GM18498 (cell line): ENCODE results near the gene POU5F2.

ENCODE experiments used
- ATAC-seq: cut with Tn5 transposase; IDR thresholded peaks from one replicate; pipeline ENCODE4 v1.9.1; 2021; ENCODE audit warnings: mild to moderate bottlenecking, moderate library complexity; ENCODE audit not compliant: unreplicated experiment

Gene POU5F2, protein sequence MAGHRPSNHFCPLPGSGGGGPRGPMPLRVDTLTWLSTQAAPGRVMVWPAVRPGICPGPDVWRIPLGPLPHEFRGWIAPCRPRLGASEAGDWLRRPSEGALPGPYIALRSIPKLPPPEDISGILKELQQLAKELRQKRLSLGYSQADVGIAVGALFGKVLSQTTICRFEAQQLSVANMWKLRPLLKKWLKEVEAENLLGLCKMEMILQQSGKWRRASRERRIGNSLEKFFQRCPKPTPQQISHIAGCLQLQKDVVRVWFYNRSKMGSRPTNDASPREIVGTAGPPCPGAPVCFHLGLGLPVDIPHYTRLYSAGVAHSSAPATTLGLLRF

DNA sequence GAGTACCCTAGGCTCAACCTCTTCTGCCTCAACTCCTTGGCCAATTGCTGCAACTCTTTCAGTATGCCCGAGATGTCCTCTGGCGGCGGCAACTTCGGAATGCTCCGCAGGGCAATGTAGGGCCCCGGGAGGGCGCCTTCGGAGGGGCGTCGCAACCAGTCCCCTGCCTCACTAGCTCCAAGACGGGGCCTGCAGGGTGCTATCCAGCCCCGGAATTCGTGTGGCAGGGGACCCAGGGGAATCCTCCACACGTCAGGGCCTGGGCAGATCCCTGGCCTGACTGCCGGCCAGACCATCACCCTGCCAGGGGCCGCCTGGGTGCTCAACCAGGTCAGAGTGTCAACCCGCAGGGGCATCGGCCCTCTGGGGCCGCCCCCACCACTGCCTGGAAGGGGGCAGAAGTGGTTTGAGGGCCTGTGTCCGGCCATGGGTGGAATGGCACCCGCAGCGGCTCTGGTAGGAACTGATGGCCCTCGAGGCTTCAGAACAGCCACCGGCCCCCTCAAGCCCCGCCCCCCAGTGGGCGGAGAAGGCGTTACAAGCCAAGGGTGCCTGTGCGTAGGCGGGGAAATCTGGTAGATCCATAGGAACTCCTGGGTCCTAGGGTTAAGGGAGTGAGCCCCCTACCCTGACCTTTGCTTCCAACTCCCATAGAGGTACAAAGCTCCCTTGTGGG lies at the start of gene POU5F2:
POU5F2 (minus strand) TSS at position 465 of the 676 bp plus-strand sequence; CDS start at position 428, 37 bp downstream.
- ATAC-seq, result no peak

DNA sequence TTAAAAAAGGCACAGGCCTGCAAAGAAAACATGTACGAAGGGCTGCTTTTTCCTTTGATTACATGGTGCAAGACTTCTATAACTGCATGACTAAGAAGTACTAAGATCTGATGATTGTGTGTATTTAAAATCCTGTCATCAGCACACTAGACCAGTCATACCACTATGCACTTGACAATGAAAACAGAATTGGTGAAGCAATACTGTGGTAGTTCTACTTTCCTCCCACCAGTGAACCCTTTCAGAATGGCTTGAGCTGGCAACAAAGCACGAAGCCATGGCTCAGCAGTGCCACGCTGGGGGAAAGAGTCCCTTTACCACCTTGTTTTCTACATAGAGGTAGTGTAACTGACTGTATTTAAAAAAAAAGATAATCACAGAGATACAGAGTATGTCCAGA lies 49.0 kb upstream of the POU5F2 start:
- no peak for ATAC-seq

DNA sequence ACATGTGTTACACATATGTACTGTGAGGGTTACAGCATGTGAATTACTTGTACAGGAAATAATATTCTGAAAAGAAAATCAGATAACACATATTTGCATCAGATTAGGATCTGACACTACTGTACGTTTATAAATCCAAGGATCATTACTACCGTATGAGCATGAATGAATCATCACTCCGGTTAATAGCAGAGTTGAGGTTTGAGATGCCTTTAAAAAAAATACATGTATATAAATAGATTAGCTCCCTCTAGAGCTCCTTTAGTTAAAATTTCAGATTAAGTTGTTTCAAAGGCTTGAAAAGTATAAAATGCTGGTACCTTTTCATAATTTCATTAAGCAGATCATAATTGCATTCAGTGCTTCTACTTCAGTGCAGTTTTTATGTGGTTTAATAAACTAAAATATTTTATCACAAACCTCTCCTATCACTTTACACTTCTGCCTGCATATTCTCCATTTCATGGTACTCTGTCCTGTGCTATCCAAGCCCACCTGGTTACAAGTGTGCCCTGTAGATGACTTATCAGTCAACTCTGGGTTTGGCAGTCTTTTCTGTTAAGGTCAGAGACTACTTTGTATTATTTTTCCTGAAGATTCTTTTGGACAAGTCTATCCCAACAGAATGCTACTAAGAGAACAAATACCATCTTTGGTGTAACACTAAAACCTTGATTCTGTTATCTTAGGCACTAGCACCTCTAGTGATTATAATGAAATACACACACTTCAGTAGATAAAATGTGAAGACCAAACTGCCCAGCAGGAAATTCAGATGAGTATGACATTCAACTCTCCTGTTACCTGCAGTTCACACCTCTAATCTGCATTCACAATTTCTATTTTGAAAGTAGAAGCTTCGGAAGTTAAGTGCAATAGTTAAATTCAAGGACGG lies 48.0 kb upstream of the POU5F2 start:
- ATAC-seq, result no peak

DNA sequence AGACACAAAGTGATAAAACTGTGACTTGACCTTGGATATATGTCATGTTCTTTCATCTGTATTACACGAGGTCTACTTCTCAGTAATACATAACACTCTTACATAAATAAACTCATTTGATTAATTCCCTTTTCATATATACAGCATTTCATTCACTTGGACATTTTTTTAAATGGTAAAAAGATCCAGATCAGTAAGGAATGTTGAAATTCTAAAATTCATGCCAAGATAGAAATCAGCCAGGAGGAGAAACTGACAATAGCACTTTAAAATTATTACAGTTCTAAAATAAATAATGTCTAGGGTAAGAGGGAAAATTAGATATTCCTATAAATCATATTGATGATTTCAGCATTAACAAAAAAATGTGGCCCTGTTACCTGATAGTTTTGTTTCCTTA lies 46.2 kb upstream of the POU5F2 start:
- no peak for ATAC-seq

DNA sequence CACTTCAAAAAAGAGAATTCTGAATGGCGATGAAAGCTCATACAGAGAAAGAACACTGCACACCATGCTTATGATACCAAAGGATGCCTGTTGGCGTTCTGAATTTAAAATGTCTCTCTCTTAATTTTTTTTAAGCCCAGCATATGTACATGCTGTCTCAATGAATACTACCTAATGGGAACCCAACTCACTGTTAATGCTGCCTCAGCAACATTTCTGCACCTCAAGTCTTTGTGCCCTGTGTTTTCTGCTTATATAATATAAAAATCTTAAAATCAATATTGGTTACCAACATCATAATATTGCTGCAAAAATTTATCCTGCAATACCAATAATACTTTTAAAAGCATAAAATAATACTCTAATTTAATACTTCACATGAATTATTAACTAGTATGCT lies 44.1 kb upstream of the POU5F2 start:
- no peak for ATAC-seq

DNA sequence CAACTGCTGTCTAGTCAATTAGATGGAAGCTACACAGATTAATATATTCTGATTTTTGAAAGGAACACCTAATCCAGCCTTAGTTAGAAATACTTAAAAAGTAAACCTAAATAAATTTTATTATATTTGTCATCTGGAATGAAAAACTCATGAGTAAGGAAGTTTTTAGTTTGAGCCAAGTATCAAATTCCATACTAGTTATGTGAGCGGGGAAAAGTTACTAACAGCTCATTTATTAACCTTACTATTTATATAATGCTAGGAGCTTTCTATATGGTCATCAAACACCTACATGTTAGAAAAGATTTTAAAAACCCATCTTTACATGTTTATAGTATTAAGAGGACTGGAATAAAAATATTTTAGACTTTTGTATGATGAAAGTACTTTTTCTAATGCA lies 41.6 kb upstream of the POU5F2 start:
- ATAC-seq, result no peak

DNA sequence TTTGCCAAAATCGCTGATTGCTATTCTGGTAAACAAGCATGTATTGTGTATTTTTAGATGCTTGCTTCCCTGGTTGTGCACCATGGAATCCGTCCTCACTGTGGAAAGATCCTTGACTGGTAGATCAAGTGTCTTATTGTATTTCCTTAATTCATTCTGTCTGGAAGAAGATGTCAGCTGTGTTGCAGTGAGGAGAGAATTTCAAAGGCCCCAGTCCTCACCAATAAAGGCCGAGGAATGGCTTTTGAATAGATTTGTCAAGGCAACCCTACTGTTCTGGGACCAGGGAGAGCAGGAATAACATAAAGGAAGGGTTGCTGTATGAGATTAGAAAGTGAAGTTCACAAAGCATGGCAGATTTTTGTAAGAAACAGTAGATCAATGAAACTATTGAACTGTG lies 36.2 kb upstream of the POU5F2 start:
- no peak for ATAC-seq

DNA sequence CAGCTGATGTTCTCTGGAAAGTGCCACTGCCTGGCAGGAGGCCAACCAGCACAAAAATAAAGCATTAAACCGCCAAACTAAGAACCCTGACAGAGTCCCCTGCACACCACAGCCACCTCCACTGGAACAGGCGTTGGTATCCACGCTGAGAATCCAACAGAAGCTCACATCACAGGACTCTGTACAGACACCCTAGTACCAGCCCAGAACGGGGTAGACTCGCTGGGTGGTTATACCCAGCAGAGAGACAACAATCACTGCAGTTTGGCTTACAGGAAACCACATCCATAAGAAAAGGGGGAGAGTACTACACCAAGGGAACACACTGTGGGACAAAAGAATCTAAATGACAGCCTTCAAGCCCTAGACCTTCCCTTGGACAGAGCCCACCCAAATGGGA lies 15.0 kb upstream of the POU5F2 start:
- no peak for ATAC-seq

DNA sequence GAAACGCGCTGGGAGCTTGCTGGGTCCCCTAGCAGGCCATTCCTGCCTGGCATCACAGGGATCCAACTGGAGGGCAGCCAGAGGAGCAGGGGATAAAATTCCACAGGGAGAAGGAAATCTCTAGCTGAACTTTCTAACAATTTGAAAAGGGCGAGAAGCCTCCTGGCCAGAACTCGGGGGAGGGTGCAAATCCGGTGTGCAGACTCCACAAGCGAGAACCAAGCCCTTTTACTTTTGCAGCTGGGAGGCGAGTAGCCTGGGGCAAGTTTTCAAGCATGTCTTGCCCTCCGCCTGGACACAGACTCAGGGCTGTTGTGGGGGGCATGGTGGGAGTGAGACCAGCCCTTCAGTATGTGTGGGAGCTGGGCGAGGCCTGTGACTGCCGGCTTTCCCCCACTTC lies 14.3 kb upstream of the POU5F2 start:
- no peak for ATAC-seq

DNA sequence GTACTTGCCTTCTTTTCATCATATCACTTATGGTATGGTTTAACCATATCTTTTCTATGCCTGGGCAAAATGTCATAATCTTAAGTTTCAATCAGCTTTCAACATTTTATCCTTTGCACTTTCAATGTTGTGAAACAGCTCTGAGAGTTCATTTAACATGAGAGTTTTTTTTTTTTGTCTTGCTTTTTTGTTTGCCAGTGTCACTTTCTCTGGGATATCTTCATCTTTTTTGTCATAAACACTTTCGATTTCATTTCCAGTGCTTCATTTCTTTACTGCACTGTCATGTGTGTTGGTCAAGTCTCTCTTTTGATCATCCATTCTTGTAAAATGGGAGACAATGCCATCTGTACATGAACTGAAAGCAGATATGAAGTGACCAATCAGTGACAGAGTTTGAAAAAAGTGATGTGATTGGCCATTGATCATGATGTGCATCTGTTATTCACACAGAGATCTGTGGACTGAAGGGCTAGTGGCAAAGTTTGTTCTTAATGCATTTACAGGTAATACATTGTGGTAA lies 7.5 kb upstream of the POU5F2 start:
- ATAC-seq, result no peak

DNA sequence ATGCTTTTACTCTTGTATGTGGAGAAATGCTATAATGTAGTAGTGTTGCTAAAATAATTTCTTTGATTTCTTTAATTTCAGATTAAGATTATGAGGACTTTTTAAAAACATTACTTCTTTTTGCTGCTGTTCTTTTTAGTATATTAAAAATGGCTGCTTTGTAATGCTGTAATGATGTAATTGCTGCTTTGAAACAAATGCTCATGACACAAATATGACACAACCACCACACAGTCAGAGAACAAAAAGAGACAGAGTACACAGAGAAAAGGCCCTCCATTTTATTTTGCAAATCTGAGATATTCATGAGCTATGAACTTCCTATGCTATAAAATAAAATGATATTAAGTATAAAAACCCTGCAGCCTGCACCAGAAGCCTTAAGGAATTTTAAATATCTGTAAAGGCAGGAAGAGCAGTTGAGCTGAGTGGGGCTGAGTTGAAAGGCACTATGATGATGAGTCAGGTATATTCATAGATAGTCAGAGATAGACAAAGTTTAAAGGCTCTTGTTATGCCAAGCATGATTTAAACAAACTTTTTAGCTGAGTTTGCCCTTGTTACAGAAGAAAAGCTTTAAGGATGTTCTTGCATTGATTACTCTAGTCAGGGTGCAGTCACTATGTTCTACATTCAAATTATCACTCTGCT lies 5.1 kb upstream of the POU5F2 start:
- ATAC-seq, result no peak

DNA sequence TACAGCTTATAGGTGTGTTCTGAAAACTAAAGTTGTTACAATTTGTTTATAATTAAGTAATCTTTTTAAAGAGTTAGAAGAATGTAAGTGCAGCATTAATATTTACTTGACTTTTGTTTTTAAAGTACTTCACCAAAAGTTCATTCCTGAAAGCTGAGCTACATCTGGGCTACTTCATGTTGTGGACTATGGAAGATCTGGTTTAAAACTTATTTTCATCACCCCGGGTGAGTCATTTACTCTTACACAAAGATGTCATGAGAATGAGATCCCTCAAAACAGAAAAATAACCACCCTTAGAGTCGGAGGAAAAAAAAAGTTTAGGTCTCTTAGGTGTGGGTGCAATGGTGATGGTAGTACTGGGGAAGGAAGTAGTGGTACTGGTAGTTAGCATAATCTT lies 5.1 kb downstream of the POU5F2 start:
- ATAC-seq, result no peak

DNA sequence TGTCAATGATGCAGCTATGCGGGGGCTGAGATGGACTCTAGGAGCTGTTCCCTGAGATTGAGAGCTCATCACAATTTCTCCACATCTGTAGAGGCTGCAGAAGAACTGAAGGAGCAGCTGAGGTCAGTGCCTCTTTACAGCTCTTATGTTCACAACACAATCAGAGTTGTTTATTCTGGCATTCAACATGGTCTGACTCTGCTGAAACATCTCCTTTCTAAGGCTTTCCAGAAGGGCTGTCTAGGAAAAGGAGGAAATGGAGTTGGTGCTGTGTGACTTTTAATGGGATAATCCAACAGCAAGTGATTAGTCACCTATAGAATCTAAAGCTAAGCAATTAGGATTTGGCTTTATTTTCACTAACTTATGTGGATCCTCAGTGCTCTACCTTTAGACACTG lies 6.0 kb downstream of the POU5F2 start:
- ATAC-seq, result no peak

DNA sequence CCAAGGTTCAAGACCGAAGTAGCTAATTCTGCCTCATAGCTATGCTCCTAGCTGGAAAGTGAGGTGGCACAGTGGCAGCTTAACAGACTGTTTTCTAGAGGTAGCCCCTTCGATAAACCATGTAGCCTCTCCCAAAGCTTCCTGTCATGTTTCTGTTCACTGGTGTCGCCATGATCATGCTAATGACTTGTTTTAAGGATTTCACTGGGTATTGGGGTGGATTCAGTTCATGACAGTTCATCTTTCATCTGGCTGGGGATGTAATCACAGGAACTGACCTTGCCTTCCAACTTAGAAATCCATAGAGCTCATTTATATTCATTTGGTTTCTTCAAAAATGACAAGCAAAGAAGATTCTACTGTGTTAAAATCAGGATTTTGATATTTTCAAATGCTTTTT lies 9.4 kb downstream of the POU5F2 start:
- ATAC-seq, result no peak

DNA sequence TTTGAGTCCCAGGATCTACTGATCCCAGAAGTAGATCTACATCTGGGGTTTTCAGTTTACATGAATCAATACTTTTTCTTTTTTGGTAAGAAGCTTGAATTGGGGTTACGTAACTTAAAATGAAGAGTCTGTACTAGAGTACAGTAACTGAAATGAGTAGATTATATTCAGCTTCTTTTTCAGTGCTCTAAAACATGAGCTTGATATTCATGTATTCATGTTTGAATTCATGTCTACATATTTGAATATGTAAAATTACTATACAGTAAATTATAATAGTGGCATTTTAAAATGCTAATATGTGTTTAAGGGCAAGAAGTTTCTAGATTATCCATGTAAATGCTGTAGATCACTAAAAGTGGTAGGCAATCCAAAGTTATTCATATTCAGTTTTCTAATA lies 14.8 kb downstream of the POU5F2 start:
- no peak for ATAC-seq

DNA sequence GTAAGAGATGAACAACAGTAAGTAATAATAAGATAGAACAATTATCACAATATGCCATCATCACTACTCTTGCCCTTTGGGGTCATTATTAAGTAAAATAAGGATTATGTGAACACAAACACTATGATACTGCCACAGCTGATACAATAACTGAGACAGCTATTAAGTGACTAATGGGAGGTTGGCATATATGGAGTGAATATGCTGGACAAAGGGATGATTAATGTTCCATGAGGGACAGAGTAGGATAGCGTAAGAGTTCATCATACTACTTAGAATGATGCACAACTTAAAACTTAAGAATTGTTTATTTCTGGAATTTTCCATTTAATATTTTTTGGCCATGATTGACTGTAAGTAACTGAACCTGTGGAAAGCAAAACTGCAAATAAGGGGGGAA lies 16.6 kb downstream of the POU5F2 start:
- no peak for ATAC-seq

DNA sequence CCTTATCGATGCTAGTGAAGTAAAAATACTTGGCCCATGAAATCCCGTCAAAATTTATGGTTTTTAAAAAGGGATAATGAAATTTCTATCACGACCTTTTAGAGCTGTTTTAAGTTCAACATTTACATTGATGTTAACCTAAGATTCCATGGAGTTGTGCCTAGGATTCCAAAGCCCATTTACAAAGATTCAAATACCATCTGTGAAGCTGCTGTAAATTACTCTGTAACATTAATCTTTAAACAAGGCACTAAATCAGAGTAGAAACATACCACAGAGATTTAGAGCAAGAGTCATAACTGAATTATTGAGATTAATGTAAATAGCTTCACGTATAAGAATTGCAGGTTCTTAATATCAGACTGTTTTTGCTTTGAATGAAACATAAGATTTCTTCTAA lies 17.7 kb downstream of the POU5F2 start:
- ATAC-seq, result no peak

DNA sequence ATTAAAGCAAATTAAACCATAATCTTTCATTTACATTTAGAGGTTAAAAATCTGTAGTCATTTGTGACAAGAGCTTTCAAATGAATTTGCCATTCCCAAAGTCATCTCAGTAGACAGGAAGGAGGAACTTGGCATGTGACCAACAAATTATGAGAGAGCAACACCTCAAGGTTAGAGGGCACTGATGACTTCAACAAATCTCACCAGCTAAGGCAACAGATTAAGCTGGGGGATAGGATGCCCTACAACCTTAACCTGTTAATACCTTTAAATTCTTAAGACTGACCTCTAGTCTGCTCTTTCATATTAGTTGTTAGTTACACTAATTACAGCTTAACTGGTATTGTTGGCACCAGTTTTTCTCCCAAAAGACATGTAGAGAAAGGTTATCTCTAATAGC lies 18.4 kb downstream of the POU5F2 start:
- no peak for ATAC-seq

DNA sequence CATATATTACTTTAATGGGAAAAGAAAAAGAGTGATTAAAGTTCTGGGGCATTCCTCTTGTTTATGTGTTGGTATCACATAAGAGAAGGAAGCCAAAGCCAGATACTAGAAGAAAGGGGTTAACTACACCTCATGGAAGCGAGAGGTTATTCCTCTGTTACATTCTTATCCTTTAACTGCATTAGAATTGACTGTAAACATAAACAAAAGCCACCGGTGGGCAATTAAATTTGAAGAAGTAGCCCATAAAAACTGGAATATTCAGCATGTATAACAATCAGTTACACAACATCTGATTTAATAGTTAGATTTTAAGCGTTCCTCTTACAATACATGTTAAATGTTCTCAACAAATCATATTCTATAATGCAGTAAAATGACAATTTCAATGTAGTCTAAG lies 18.8 kb downstream of the POU5F2 start:
- no peak for ATAC-seq

DNA sequence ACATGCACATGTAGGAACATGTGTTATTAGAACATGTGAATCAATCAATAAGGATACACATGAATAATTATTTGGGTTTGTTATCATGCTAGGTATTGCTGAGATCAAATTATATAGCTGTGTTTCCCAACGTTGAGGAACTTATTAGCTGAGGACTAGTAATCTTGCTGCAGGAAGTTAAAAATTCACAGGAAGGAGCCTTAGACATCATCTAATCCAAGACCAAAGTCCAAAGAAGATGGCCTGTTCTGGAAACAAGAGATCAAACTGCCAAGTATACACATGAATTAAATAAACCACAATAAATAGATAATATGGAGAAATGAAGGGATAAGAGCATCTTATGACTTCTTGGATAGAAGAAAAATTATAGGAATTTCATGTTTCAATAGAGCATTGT lies 19.9 kb downstream of the POU5F2 start:
- ATAC-seq, result no peak

DNA sequence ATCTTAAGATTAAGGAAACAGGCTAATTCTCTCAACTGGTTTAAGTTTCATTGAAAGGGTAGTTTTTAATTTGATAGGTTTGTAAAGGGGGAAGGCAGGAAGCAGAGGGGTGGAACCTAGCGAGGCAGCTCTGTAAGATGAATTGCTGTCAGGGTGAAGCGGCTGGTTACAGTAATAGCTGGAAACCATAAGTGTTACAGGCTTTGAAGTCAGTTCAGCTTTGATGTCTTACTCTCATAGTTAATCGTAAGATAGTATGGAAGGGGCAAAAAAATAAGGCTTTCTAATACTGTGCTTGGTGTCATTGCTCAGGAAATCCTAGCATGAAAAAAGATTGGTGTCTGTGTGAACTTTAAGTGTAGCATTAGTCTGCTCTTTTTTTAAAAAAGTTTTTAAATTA lies 20.3 kb downstream of the POU5F2 start:
- no peak for ATAC-seq
